ENCODE measurements around the gene GABRG1. TPM values are rescaled to one million over a fixed set of nuclear protein-coding genes. Genes with fewer than 3 reads are reported as not detected.

Gene GABRG1
- not detected for polyA plus RNA-seq (2013, experiment 1 of 2; ENCODE audit: insufficient read length)
- 0.04 TPM for polyA plus RNA-seq (2013, experiment 2 of 2; ENCODE audit: insufficient read length)

DNA sequence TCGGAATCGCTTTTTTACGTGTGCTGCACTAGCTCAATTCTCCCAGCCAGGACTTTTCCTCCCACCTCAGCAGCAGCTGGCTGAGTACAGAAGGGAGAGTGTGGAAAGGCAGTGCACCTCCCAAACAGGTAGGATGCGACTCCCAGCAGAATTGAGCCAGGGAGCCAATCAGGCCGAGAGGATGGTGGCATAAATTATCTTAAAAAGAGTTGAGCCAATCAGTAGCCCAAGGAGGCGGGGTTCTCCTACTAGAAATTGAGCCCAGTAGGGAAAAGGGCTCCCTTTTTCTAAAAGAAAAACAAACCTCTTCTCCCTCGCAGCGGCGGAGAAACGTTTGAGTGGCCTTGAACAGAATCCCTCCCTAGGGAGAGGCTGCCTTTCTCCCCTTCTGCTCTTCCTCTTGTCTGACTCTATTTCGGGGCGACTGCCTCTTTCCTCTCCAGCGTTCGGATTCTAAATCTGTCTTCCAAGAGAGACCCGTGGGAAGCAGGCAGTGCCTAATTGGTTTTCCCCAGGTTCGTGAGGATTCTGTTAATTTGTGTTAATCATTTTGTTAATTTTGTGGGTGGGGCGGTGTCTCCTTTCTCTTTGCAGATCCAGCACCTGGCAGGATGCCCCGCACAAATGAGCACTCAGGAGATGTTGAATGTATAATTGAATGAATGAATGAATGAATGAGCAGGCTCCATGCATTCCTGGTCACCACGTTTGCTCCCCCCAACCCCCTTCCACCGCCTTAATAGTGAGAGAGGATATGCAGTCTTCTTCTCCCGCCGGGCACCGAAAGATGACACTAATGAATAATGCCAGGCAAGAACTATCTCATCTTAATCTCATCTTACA lies at the start of gene GABRG1:
Gene GABRG1 (minus strand): TSS at position 142 of the 843 bp plus-strand sequence. CDS start 141 bp downstream, at position 1.
- DNase-seq, result no peak

DNA sequence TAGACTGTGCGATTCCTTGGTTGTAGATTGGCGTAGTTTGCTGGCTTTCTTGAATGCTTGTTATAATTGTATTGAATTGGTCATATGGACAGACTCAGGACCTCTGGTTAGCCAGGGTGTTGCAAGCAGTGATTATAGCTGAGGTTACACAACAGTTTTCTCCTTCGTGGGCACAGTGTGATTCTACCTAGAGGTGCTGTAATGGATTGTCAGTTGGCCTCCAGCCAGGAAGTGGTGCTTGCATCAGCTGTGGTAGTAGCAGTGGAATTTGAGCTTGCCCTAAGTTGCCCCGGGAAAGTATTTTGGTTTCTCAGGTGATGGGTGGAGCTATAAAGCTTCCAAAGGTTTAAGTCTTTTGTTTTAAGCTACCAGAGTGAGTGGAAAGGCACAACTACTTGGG lies 23.1 kb upstream of the GABRG1 start:
- no peak for DNase-seq

DNA sequence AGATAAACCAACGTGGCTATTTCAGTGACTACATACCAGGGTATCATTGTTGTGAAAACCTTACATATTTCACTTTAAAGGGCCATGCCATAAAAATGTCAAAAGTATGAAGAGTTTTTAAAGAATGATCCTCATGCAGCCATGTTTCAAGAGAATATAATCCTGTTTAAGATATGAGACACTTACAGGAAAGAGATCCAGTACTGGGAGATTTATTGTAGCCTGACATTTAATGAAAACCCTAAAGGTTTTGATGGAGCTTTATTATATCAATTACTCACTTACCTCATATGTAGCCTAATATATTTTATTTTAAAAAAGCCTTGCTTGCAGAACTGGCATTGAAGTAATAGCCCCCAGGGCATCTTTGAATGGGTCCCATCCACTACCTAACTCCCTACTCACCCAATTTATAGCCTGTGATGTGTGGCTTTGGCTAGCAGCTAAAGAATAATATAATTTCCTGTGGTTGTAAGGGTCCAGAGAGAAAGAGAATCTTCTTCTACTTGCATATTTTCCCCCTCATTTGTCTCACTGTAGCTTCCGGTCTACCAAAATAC lies 7.7 kb upstream of the GABRG1 start:
- DNase-seq, result no peak

DNA sequence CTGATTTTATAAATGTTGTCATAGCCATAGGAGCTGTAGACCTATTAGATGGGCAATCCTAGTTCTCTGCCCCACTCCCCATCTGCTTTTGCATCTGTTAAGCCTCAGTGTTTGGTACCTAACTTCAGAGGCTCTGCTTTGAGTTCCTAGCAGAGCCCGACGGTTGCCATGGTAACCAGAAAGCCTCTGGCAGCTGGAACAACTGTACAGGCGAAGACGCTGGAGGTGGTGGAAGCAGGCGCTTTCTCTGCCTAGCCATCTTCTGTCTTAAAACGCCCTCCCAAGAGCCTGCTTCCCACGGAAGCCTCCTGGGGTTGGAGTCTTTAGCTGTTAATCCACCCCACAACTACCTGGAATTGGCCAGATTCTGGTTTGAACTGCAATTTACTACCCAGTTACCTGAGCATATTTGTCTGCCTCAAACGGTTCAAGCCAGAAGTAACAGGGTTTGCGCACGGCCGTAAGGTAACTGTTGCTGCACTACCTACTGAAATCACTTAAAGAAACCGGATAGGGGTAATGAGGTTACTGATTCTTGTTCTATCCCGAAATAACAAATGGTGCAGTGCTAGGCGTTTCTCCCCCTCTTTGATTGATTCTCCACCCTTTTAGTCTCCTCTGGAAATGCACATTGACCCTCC lies 1.0 kb upstream of the GABRG1 start:
- DNase-seq, result no peak

DNA sequence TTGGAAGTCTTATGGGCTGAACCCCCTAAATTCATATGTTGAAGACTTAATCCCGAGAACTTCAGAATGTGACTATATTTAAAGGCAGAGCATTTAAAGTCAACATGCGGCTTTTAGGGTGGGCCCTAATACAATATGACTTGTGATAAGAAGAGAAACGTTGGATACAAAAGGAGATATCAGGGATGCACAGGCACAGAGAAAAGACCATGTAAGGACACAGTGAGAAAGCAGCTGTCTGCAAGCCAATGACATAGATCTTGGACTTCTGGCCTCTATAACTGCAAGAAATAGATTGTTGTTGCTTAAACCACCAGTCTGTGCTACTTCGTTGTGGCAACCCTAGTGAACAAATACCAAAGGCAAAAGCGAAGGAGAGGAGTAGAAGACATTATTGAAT lies 42.2 kb downstream of the GABRG1 start:
- no peak for DNase-seq

DNA sequence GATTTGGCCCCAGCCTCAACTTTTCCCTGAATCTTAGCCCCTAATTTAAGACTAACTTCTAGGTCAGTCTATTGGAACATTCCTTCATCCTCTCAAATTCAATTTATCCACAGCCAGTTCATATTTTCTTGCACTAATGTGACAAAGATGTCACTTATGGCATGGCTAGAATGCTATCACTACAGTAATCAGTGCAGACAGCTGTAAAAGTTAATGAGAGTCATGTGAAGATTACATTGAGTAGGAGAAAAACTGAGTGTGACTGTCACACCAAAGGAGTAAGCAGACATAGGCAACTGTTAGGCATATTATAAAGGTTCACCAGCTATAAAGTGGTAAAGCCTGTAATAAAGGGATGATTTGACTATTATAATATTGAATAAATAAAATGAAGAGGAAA lies 42.6 kb downstream of the GABRG1 start:
- no peak for DNase-seq

DNA sequence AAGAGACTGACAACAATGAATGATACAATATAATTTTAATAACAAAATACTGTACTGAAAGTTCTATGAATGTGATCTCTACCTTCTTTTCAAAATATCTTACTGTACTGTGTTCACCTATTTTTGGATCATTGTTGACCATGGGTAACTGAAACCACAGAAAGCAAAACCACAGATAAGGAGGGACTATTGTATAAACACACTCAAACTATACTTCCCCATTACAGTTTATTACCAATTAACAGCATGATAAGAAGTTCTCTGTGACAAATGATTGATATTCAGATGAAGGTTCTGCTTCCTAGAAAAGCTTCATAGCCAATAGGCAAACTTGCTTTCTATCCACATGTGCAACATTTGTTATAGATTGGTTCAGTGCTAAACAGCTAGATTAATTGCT lies 50.1 kb downstream of the GABRG1 start:
- DNase-seq, result no peak

DNA sequence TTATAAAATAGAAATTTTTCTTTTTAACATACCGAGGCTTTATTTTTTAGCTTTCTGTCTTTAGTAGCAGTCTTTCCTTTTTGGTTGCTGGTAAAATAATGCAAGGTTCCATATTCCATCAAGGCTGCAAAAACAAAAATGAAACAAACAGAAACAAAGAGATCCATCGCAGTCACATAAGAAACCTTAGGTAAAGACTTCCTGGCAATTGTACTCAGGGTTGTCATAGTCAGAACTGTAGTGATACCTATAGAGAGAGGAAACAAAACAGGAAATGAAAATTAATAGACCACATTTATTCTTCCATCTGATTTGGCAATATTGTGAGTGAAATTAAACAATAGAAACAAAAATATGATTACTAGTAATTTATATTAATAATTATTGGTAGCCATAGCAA lies 72.5 kb downstream of the GABRG1 start:
- no peak for DNase-seq

DNA sequence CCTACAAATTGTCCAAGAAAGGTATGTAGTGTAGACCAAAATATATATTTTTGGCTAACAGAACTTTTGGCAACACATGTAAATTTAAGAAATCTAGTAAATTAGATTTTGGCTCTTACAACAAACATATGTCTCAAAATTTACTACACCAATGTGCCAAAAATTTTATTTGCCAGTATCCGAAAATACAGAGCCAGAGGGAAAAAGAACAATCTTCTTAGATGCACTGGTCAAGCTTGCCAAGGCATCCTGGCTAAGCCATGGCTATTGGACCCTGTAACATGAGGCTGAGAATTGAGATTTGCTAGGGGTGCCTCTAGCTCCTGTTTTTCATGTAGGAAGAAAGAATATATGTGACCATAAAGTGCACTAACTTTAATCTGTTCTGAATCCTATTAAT lies 91.8 kb downstream of the GABRG1 start:
- DNase-seq, result no peak

DNA sequence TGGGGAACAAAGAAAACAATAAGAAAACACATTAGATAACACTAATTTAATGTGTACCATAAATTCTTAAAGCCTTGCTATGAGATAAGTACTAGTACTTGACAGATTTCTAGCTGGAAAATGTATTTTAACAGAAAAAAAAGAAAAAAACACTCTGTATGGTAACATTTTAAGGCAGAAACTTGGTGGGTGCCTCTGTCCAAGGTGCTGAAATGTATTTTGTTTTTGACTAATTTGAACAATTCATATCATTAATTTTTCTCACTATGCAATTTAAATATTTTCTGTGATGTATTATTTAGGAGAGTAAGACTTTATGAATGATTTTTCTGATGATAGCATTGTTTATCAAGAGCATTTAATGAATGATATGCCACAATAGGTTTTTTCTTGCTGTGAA lies 107.5 kb downstream of the GABRG1 start:
- DNase-seq, result no peak

DNA sequence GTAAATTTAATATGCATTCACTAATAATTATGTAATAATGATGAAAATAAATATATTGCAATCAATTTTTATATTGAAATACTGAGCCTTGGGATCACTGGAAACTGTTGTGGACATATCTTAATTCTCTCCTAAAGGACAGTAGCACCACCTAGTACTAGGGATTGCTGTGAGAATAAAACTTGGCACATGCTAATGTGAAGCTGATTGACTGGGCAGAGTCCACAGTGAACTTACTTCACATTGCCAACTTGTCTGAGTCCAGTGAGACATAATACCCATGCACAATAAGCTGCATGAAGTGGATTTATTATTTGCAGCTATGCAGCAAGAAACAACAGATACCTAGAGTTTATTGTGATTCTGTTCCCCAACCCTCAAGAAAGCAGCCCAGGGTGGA lies 131.1 kb downstream of the GABRG1 start:
- DNase-seq, result no peak

DNA sequence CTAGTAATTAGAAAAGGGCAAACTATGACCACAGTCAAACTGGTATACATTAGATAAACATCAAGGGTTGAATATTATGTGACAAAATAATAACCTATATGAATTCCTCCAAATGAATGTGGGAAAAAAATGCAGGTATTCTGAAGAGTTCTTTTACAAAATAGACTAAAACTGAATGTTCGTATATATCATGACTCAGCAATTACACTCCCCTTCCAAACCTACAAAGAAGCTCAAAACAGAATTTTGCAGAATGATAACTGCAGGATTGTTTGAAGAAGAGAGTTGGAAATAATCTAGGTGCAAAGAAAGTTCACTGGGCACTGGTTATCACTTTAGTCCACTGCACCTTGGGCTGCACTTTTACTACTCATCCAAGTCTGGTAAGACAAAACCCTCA lies 134.1 kb downstream of the GABRG1 start:
- no peak for DNase-seq

DNA sequence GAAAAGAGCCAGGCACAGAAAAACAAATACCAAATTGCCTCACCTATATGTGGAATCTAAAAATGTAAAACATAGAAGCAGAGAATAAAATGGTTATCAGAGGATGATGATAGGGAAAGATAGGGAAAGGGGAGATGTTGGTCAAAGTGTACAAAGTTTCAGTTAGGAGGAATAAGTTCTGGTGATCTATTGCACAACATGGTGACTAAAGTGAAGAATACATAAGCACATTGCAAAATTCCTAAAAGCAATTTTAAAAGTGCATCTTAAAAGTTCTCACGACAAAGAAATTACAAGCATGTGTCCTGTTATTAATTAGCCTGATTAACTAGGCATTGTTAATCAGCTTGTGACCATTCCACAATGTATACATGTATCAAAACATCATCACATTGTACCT lies 136.0 kb downstream of the GABRG1 start:
- no peak for DNase-seq

Data from fibroblast of skin of scalp (primary cell).